NCI-H1048 (cell line): ENCODE measurements around the gene ADAT2.

Experiments used
- DNase-seq: peaks from one replicate; lab custom pipeline; 2025; lab: John Stamatoyannopoulos, UW

ADAT2 gene

DNA sequence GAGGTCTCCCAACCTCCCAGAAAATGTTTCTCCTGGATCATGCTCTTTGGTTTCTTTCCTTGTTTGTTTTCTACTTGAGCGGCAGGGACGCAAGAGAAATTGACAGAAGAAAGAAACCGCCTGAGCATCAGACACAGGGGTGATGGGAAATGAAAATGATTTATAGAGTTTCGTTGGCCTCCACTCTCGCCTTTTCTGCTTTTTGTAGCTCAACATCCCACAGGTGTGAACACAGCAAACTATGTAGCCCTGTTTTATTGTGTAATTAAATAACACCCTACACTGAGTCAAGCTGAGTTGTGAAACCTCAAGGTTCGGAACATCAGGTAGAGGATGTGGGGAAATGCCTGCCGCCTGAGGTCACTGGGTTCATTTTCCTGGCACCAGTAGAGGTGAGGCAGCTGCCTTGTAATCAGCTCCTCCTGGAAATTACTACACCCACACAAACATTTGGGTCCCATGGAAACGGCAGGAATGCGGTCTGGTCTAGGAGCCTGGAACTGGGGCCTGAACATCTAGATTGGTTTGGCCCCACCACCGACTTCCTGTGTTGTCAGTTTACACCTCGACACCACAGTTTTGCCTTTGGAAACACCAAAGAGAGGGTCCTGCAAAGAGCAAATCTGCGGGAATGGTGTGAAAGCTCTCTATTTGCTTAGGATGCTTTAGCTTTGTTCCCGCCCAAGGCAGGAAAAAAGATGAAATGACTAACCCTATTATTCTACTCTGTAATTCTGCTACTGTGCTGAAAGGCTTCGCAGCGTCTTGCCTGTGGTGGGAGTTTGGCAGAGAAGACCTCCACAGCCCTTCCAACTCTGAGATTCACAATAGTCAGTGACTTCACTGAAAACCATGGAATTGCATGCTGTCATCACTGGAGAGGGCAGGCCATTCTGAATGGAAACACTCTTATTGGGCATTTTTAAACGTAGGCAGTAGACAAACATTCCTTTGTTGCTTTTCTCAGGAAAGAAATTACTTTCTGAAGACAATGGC lies 53.0 kb downstream of the ADAT2 start:
- no peak for DNase-seq

DNA sequence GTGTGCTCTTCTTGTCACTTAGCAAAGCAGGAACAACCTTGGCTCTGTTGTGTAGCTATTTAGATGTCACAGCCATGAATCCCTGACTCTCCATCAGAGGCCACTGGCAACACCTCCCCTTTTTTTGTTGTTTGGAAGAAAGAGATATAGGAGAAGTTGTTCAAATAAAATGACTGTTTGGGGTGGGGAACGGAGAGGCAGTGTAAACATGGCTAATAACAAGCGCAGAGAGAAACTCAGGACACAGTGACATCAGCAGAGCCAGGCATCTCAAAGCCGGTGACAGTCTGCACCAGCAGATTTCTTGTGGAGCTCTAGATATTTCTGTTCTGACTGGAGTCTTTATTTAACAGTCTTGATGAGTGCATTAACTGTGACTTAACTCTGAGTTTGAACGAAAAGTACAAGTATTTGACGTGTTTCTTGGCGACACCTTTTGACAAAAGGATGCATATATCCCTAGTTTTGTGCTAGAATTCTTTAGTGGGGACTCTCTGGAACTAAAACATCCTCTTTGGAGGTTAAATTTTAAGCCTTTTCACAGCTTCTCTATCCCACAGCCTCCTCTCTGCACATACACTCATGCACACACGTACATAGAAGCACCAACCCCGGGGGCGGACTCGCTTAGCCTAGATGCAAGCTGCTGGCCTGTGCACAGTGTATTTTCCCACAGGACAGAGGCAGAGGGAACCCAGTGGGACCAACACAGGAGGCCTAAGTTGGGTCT lies 53.8 kb downstream of the ADAT2 start:
- no peak for DNase-seq

DNA sequence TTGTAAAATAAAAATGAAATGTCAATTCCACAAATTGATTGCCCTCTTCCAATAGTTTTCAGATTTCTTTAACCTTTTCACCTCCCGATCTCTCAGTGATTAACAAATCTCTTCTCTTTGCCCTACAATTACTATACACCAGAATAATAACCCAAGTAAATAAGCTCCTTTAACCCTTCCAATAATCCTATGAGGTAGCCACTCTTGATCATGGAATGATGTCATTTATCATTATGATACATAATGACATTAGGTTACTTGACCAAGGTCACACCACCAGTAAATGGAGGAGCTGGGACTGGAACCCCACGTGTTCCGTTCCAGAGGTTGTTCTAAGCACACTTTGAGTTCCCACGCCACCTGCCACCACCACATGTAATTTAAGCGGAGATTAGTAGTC lies 54.8 kb downstream of the ADAT2 start:
- DNase-seq, result no peak

DNA sequence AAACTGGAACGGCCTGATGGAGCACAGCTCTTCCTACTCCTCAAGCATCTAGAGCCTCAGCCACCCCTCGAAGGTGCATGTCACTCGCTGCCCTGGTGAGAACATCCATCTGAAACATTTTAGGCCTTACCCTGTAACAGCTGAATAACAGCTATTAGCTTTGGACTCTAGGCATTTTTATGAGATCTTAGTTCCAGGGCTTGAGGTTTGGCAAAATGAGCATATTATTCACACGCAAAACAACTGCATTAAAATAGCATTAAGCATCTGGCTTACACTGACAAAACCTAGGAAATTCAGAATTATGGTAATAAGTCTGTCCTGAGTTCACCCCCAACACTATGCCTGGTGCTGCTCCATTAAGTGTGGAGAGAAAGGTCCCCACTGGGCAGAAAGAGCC lies 56.1 kb downstream of the ADAT2 start:
- DNase-seq, result no peak

DNA sequence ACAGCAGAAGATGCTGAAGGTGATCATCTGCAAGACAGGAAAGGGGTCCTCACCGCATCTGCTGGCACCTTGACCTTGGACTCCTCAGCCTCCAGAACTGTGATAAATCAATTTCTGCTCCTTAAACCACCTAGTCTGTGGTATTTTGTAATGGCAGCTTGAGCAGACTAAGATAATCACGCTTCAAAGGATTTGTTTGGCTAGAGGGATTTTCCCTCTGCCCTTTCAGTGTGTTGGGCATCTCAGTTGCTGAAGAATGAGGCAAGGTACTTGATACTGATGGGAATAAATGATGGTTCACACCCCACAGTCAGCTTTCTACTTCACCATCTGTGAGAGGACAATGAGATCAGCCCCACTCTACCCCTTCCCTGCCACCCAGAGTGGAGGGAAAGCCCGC lies 60.2 kb downstream of the ADAT2 start:
- DNase-seq, result no peak

- DNase-seq, result no peak
These were observed 64.9 kb downstream of the ADAT2 start for GRCh38 chr6:143385636-143386035.

GRCh38 chr6:143376861-143377260 lies 73.6 kb downstream of the ADAT2 start:
- DNase-seq, result no peak

GRCh38 chr6:143376375-143376774 lies 74.1 kb downstream of the ADAT2 start:
- no peak for DNase-seq

DNA sequence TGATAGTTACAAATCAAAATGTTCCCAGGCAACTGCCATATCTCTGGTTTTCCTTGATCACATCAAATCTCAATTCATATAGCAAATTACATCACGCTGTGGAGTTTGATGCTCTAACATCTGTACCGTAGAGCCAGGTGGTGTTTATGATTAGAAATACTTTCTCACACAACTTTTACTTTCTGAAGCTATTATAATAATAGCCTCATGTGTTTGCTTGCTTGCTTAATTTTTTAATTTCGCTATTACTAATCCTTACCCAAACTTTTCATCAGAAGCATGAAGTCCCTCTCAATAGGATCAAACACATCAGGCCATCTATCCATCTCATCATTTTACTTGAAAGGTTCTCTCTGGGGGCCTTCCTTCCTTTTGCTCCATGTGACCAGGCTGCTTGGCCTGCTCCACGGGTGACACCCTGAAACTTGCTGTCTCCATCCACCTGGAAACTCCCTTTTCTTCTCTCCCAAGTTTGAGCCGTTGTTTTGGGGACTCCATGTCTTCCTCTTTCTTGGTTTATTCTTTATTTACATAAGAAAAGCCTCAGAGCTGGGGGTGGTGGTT lies 75.4 kb downstream of the ADAT2 start:
- DNase-seq, result no peak

DNA sequence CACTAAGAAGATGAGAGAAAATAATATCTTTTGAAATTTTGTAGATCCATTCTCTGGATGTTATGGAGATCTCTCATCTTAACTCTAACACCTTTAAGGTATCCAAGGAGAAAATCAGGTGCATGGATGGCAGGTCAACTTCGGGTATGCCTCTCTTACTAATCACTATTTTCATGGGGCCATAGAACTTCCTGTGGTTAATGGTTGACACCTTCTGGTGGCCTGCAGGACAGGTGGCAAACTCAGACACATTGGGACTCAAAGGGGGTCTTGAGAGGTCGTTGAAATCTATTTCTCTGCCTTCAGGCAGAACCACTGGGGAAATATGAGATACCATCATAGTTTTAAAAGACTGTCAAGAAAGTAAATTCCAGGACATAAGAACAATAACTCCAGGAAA lies 76.5 kb downstream of the ADAT2 start:
- DNase-seq, result no peak
